ENCODE results near the gene CX3CL1.

The CX3CL1 gene

GRCh38 chr16:57413733-57414132 is 41.4 kb downstream of the CX3CL1 start:
- H3K4me3 ChIP-seq (ENCODE audit: insufficient read depth, low read depth, low read length, poor library complexity, severe bottlenecking): no peak overlapping the region
- no peaks in the 10 kb centered on the region for H3K36me3 ChIP-seq (ENCODE audit: control insufficient read depth, insufficient read depth, low read length)
- no peaks in the 10 kb centered on the region for H3K9me3 ChIP-seq (ENCODE audit: control insufficient read depth, low read length)
- no peak overlapping the region for H3K27ac ChIP-seq (ENCODE audit: insufficient read depth, low read length, poor library complexity, severe bottlenecking)
- H3K4me1 ChIP-seq (ENCODE audit: control insufficient read depth, insufficient read depth, low read length, poor library complexity, severe bottlenecking): peaks cover 8% of the 10 kb centered on the region
- DNase-seq: no peak
- H3K27me3 ChIP-seq (replicated peaks; ENCODE audit: control insufficient read depth, insufficient read depth, low read length, poor library complexity, severe bottlenecking): no peaks in the 10 kb centered on the region

- DNase-seq: no peak
- Histone ChIP-seq H3K36me3 (ENCODE audit: control insufficient read depth, insufficient read depth, low read length) (no peaks in the 10 kb centered on the region), H3K4me3 (ENCODE audit: insufficient read depth, low read depth, low read length, poor library complexity, severe bottlenecking) (no peak overlapping the region), H3K27me3 (replicated peaks; ENCODE audit: control insufficient read depth, insufficient read depth, low read length, poor library complexity, severe bottlenecking) (no peaks in the 10 kb centered on the region), H3K4me1 (ENCODE audit: control insufficient read depth, insufficient read depth, low read length, poor library complexity, severe bottlenecking) (peaks cover 13% of the 10 kb centered on the region), H3K9me3 (ENCODE audit: control insufficient read depth, low read length) (no peaks in the 10 kb centered on the region), H3K27ac (ENCODE audit: insufficient read depth, low read length, poor library complexity, severe bottlenecking) (no peak overlapping the region)
Measured at GRCh38 chr16:57416084-57416483, 43.8 kb downstream of the CX3CL1 start.

GRCh38 chr16:57419506-57419905 is 47.2 kb downstream of the CX3CL1 start:
- Histone ChIP-seq H3K27ac (ENCODE audit: insufficient read depth, low read length, poor library complexity, severe bottlenecking) (no peak overlapping the region), H3K9me3 (ENCODE audit: control insufficient read depth, low read length) (no peaks in the 10 kb centered on the region), H3K27me3 (replicated peaks; ENCODE audit: control insufficient read depth, insufficient read depth, low read length, poor library complexity, severe bottlenecking) (no peaks in the 10 kb centered on the region), H3K4me3 (ENCODE audit: insufficient read depth, low read depth, low read length, poor library complexity, severe bottlenecking) (no peak overlapping the region), H3K4me1 (ENCODE audit: control insufficient read depth, insufficient read depth, low read length, poor library complexity, severe bottlenecking) (peaks cover 13% of the 10 kb centered on the region), H3K36me3 (ENCODE audit: control insufficient read depth, insufficient read depth, low read length) (no peaks in the 10 kb centered on the region)
- no peak for DNase-seq

GRCh38 chr16:57422026-57422944 is 50.0 kb downstream of the CX3CL1 start:
- no peaks in the 10 kb centered on the region for H3K27me3 ChIP-seq (replicated peaks; ENCODE audit: control insufficient read depth, insufficient read depth, low read length, poor library complexity, severe bottlenecking)
- H3K36me3 ChIP-seq (ENCODE audit: control insufficient read depth, insufficient read depth, low read length): no peaks in the 10 kb centered on the region
- H3K9me3 ChIP-seq (ENCODE audit: control insufficient read depth, low read length): no peaks in the 10 kb centered on the region
- H3K27ac ChIP-seq (ENCODE audit: insufficient read depth, low read length, poor library complexity, severe bottlenecking): no peak overlapping the region
- no peak overlapping the region for H3K4me3 ChIP-seq (ENCODE audit: insufficient read depth, low read depth, low read length, poor library complexity, severe bottlenecking)
- peaks cover 6% of the 10 kb centered on the region for H3K4me1 ChIP-seq (ENCODE audit: control insufficient read depth, insufficient read depth, low read length, poor library complexity, severe bottlenecking)
- no peak for DNase-seq

- Histone ChIP-seq H3K4me1 (ENCODE audit: control insufficient read depth, insufficient read depth, low read length, poor library complexity, severe bottlenecking) (peaks cover 6% of the 10 kb centered on the region), H3K27me3 (replicated peaks; ENCODE audit: control insufficient read depth, insufficient read depth, low read length, poor library complexity, severe bottlenecking) (no peaks in the 10 kb centered on the region), H3K27ac (ENCODE audit: insufficient read depth, low read length, poor library complexity, severe bottlenecking) (no peak overlapping the region), H3K9me3 (ENCODE audit: control insufficient read depth, low read length) (no peaks in the 10 kb centered on the region), H3K36me3 (ENCODE audit: control insufficient read depth, insufficient read depth, low read length) (peaks cover 5% of the 10 kb centered on the region), H3K4me3 (ENCODE audit: insufficient read depth, low read depth, low read length, poor library complexity, severe bottlenecking) (no peak overlapping the region)
- no peak for DNase-seq
Measured at GRCh38 chr16:57423152-57423551, 50.9 kb downstream of the CX3CL1 start.

GRCh38 chr16:57424583-57424982 is 52.3 kb downstream of the CX3CL1 start:
- DNase-seq: no peak
- Histone ChIP-seq H3K27me3 (replicated peaks; ENCODE audit: control insufficient read depth, insufficient read depth, low read length, poor library complexity, severe bottlenecking) (no peaks in the 10 kb centered on the region), H3K4me1 (ENCODE audit: control insufficient read depth, insufficient read depth, low read length, poor library complexity, severe bottlenecking) (no peaks in the 10 kb centered on the region), H3K9me3 (ENCODE audit: control insufficient read depth, low read length) (no peaks in the 10 kb centered on the region), H3K27ac (ENCODE audit: insufficient read depth, low read length, poor library complexity, severe bottlenecking) (no peak overlapping the region), H3K4me3 (ENCODE audit: insufficient read depth, low read depth, low read length, poor library complexity, severe bottlenecking) (no peak overlapping the region), H3K36me3 (ENCODE audit: control insufficient read depth, insufficient read depth, low read length) (peaks cover 16% of the 10 kb centered on the region)

GRCh38 chr16:57426356-57426755 is 54.1 kb downstream of the CX3CL1 start:
- peaks cover 34% of the 10 kb centered on the region for H3K36me3 ChIP-seq (ENCODE audit: control insufficient read depth, insufficient read depth, low read length)
- no peaks in the 10 kb centered on the region for H3K27me3 ChIP-seq (replicated peaks; ENCODE audit: control insufficient read depth, insufficient read depth, low read length, poor library complexity, severe bottlenecking)
- H3K9me3 ChIP-seq (ENCODE audit: control insufficient read depth, low read length): no peaks in the 10 kb centered on the region
- H3K4me3 ChIP-seq (ENCODE audit: insufficient read depth, low read depth, low read length, poor library complexity, severe bottlenecking): no peak overlapping the region
- no peaks in the 10 kb centered on the region for H3K4me1 ChIP-seq (ENCODE audit: control insufficient read depth, insufficient read depth, low read length, poor library complexity, severe bottlenecking)
- no peak overlapping the region for H3K27ac ChIP-seq (ENCODE audit: insufficient read depth, low read length, poor library complexity, severe bottlenecking)
- no peak for DNase-seq

GRCh38 chr16:57427307-57427706 is 55.0 kb downstream of the CX3CL1 start:
- Histone ChIP-seq H3K4me1 (ENCODE audit: control insufficient read depth, insufficient read depth, low read length, poor library complexity, severe bottlenecking) (no peaks in the 10 kb centered on the region), H3K27me3 (replicated peaks; ENCODE audit: control insufficient read depth, insufficient read depth, low read length, poor library complexity, severe bottlenecking) (no peaks in the 10 kb centered on the region), H3K9me3 (ENCODE audit: control insufficient read depth, low read length) (no peaks in the 10 kb centered on the region), H3K36me3 (ENCODE audit: control insufficient read depth, insufficient read depth, low read length) (peaks cover 43% of the 10 kb centered on the region), H3K4me3 (ENCODE audit: insufficient read depth, low read depth, low read length, poor library complexity, severe bottlenecking) (no peak overlapping the region), H3K27ac (ENCODE audit: insufficient read depth, low read length, poor library complexity, severe bottlenecking) (no peak overlapping the region)
- DNase-seq: no peak

GRCh38 chr16:57427824-57428223 is 55.5 kb downstream of the CX3CL1 start:
- H3K4me3 ChIP-seq (ENCODE audit: insufficient read depth, low read depth, low read length, poor library complexity, severe bottlenecking): no peak overlapping the region
- H3K9me3 ChIP-seq (ENCODE audit: control insufficient read depth, low read length): no peaks in the 10 kb centered on the region
- no peaks in the 10 kb centered on the region for H3K4me1 ChIP-seq (ENCODE audit: control insufficient read depth, insufficient read depth, low read length, poor library complexity, severe bottlenecking)
- no peak overlapping the region for H3K27ac ChIP-seq (ENCODE audit: insufficient read depth, low read length, poor library complexity, severe bottlenecking)
- no peaks in the 10 kb centered on the region for H3K27me3 ChIP-seq (replicated peaks; ENCODE audit: control insufficient read depth, insufficient read depth, low read length, poor library complexity, severe bottlenecking)
- no peak for DNase-seq
- peaks cover 48% of the 10 kb centered on the region for H3K36me3 ChIP-seq (ENCODE audit: control insufficient read depth, insufficient read depth, low read length)

- H3K9me3 ChIP-seq (ENCODE audit: control insufficient read depth, low read length): no peaks in the 10 kb centered on the region
- no peak overlapping the region for H3K27ac ChIP-seq (ENCODE audit: insufficient read depth, low read length, poor library complexity, severe bottlenecking)
- H3K27me3 ChIP-seq (replicated peaks; ENCODE audit: control insufficient read depth, insufficient read depth, low read length, poor library complexity, severe bottlenecking): no peaks in the 10 kb centered on the region
- H3K36me3 ChIP-seq (ENCODE audit: control insufficient read depth, insufficient read depth, low read length): peaks cover 63% of the 10 kb centered on the region
- no peaks in the 10 kb centered on the region for H3K4me1 ChIP-seq (ENCODE audit: control insufficient read depth, insufficient read depth, low read length, poor library complexity, severe bottlenecking)
- no peak for DNase-seq
- H3K4me3 ChIP-seq (ENCODE audit: insufficient read depth, low read depth, low read length, poor library complexity, severe bottlenecking): no peak overlapping the region
Measured at GRCh38 chr16:57430955-57431354, 58.7 kb downstream of the CX3CL1 start.

Data from effector memory CD4-positive, alpha-beta T cell (primary cell).